ENCODE measurements around the gene SPAG6.
"Not testable (repeated sequence)": the region's sequence is repeated elsewhere in the genome, so short reads cannot be mapped to it uniquely, and the experiment has no call there.

SPAG6 gene

GRCh38 chr10:22345301-22346095, at the start of gene SPAG6:
Gene SPAG6 (plus strand): TSS chr10:22345496. CDS start chr10:22345612, 116 bp downstream.
- TF ChIP-seq GATA1 (IDR thresholded peaks at IDR 0.05; ENCODE audit: low read depth, low read length) (no peak), POLR2A (IDR thresholded peaks at IDR 0.05; ENCODE audit: low read length) (no peak)
- peak; percentile 81 to 86 for DNase-seq

- DNase-seq: no peak
These were observed 44.1 kb upstream of the SPAG6 start for GRCh38 chr10:22301193-22301592.

GRCh38 chr10:22303461-22303860, 41.8 kb upstream of the SPAG6 start:
- TF ChIP-seq GATA1 (IDR thresholded peaks at IDR 0.05; ENCODE audit: low read depth, low read length) (no peak), POLR2A (IDR thresholded peaks at IDR 0.05; ENCODE audit: low read length) (no peak)
- DNase-seq: no peak

More at GRCh38 chr10:22301193-22301592, 44.1 kb upstream of the SPAG6 start:
- TF ChIP-seq GATA1 (IDR thresholded peaks at IDR 0.05; ENCODE audit: low read depth, low read length) (no peak), POLR2A (IDR thresholded peaks at IDR 0.05; ENCODE audit: low read length) (no peak)

- TF ChIP-seq POLR2A (IDR thresholded peaks at IDR 0.05; ENCODE audit: low read length): no peak
- TF ChIP-seq GATA1 (IDR thresholded peaks at IDR 0.05; ENCODE audit: low read depth, low read length): no peak
These were observed 39.6 kb upstream of the SPAG6 start for GRCh38 chr10:22305721-22306120.

GRCh38 chr10:22308390-22308789, 36.9 kb upstream of the SPAG6 start:
- TF ChIP-seq GATA1 (IDR thresholded peaks at IDR 0.05; ENCODE audit: low read depth, low read length) (no peak), POLR2A (IDR thresholded peaks at IDR 0.05; ENCODE audit: low read length) (no peak)
- DNase-seq: no peak

More at GRCh38 chr10:22305721-22306120, 39.6 kb upstream of the SPAG6 start:
- no peak for DNase-seq

- no peak for DNase-seq
- TF ChIP-seq GATA1 (IDR thresholded peaks at IDR 0.05; ENCODE audit: low read depth, low read length) (no peak), POLR2A (IDR thresholded peaks at IDR 0.05; ENCODE audit: low read length) (no peak)
These were observed 35.9 kb upstream of the SPAG6 start for GRCh38 chr10:22309180-22310000.

GRCh38 chr10:22310012-22310411, 35.3 kb upstream of the SPAG6 start:
- DNase-seq: not testable (repeated sequence)

- no peak for TF ChIP-seq POLR2A (IDR thresholded peaks at IDR 0.05; ENCODE audit: low read length)
- TF ChIP-seq GATA1 (IDR thresholded peaks at IDR 0.05; ENCODE audit: low read depth, low read length): no peak
- no peak for DNase-seq
These were observed 34.4 kb upstream of the SPAG6 start for GRCh38 chr10:22310928-22311327.

- DNase-seq: peak in 1 of 2 experiments; percentile 40
- no peak for TF ChIP-seq POLR2A (IDR thresholded peaks at IDR 0.05; ENCODE audit: low read length)
- no peak for TF ChIP-seq GATA1 (IDR thresholded peaks at IDR 0.05; ENCODE audit: low read depth, low read length)
These were observed 30.4 kb upstream of the SPAG6 start for GRCh38 chr10:22314852-22315251.

- DNase-seq: no peak
These were observed 29.6 kb upstream of the SPAG6 start for GRCh38 chr10:22315455-22316285.

GRCh38 chr10:22316286-22317075, 28.8 kb upstream of the SPAG6 start, which contains the start of gene COMMD3:
Gene COMMD3 (plus strand): TSS chr10:22316388. CDS start chr10:22316418, 30 bp downstream.
- peak; percentile 90 to 94 for DNase-seq
- no peak for TF ChIP-seq GATA1 (IDR thresholded peaks at IDR 0.05; ENCODE audit: low read depth, low read length)
- peak; percentile 90 for TF ChIP-seq POLR2A (IDR thresholded peaks at IDR 0.05; ENCODE audit: low read length)

More at GRCh38 chr10:22315455-22316285, 29.6 kb upstream of the SPAG6 start:
- TF ChIP-seq GATA1 (IDR thresholded peaks at IDR 0.05; ENCODE audit: low read depth, low read length) (no peak), POLR2A (IDR thresholded peaks at IDR 0.05; ENCODE audit: low read length) (no peak)

- DNase-seq: no peak
- TF ChIP-seq POLR2A (IDR thresholded peaks at IDR 0.05; ENCODE audit: low read length) (no peak), GATA1 (IDR thresholded peaks at IDR 0.05; ENCODE audit: low read depth, low read length) (no peak)
These were observed 28.3 kb upstream of the SPAG6 start for GRCh38 chr10:22317076-22317370.

All from erythroblast (primary cell).